Chondrocyte (in vitro differentiated cells): Measurements from ENCODE around the gene KLHL13. TPM values are rescaled to one million over a fixed set of nuclear protein-coding genes. Genes with fewer than 3 reads are reported as not detected.

ENCODE experiments used
- DNase-seq: peaks from one replicate; pipeline ENCODE4 v3.0.0; 2021; ENCODE audit warnings: mixed read lengths, low spot score
- H3K27ac Mint-ChIP-seq: one replicate; pipeline ENCODE4 v1.8.0; 2021; ENCODE audit warnings: mild to moderate bottlenecking, moderate library complexity, mixed read lengths; ENCODE audit not compliant: unreplicated experiment
- H3K27me3 Mint-ChIP-seq: 2 replicates; pipeline ENCODE4 v1.8.0; 2021; ENCODE audit warnings: low read depth, mixed read lengths
- H3K36me3 Mint-ChIP-seq: 2 replicates; pipeline ENCODE4 v1.8.0; 2021; ENCODE audit warnings: low read depth, mixed read lengths
- H3K4me1 Mint-ChIP-seq: 2 replicates; pipeline ENCODE4 v1.8.0; 2021; ENCODE audit warnings: low read depth, mild to moderate bottlenecking, mixed read lengths
- H3K4me3 Mint-ChIP-seq: one replicate; pipeline ENCODE4 v1.8.0; 2021; ENCODE audit warnings: mild to moderate bottlenecking, moderate library complexity, mixed read lengths; ENCODE audit not compliant: unreplicated experiment
- H3K9me3 Mint-ChIP-seq: 2 replicates; pipeline ENCODE4 v1.8.0; 2021; ENCODE audit warnings: low read depth, mixed read lengths
- total RNA-seq: library from RNA; stranded (reverse); gene quantifications from 3 replicates; pipeline ENCODE4 v1.2.1, GENCODE V29; 2021
- TF ChIP-seq, protein P1 (sequence below): fragments of 200-600 bp; sonication (generic); IDR thresholded peaks from 2 replicates; pipeline ENCODE4 v1.5.0; 2021; ENCODE audit warnings: antibody characterized with exemption, mild to moderate bottlenecking, moderate library complexity

Gene KLHL13
- total RNA-seq, 1 donor from 2014 or later: 0.45 TPM

- H3K4me3 Mint-ChIP-seq: no peak overlapping the region
- TF ChIP-seq, protein P1, sequence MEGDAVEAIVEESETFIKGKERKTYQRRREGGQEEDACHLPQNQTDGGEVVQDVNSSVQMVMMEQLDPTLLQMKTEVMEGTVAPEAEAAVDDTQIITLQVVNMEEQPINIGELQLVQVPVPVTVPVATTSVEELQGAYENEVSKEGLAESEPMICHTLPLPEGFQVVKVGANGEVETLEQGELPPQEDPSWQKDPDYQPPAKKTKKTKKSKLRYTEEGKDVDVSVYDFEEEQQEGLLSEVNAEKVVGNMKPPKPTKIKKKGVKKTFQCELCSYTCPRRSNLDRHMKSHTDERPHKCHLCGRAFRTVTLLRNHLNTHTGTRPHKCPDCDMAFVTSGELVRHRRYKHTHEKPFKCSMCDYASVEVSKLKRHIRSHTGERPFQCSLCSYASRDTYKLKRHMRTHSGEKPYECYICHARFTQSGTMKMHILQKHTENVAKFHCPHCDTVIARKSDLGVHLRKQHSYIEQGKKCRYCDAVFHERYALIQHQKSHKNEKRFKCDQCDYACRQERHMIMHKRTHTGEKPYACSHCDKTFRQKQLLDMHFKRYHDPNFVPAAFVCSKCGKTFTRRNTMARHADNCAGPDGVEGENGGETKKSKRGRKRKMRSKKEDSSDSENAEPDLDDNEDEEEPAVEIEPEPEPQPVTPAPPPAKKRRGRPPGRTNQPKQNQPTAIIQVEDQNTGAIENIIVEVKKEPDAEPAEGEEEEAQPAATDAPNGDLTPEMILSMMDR: no peak
- no peaks in the 10 kb centered on the region for H3K27me3 Mint-ChIP-seq
- no peak for DNase-seq
- peaks cover 6% of the 10 kb centered on the region for H3K4me1 Mint-ChIP-seq
- H3K9me3 Mint-ChIP-seq: no peaks in the 10 kb centered on the region
- no peak overlapping the region for H3K27ac Mint-ChIP-seq
- H3K36me3 Mint-ChIP-seq: no peaks in the 10 kb centered on the region
Measured at GRCh38 chrX:118114971-118115370, 1.6 kb downstream of the KLHL13 start.

GRCh38 chrX:118109065-118109464, 7.5 kb downstream of the KLHL13 start:
- no peak for DNase-seq
- Mint-ChIP-seq H3K9me3 (no peaks in the 10 kb centered on the region), H3K4me1 (no peaks in the 10 kb centered on the region), H3K27me3 (no peaks in the 10 kb centered on the region), H3K4me3 (no peak overlapping the region), H3K27ac (no peak overlapping the region), H3K36me3 (no peaks in the 10 kb centered on the region)
- TF ChIP-seq, protein P1: no peak

DNA sequence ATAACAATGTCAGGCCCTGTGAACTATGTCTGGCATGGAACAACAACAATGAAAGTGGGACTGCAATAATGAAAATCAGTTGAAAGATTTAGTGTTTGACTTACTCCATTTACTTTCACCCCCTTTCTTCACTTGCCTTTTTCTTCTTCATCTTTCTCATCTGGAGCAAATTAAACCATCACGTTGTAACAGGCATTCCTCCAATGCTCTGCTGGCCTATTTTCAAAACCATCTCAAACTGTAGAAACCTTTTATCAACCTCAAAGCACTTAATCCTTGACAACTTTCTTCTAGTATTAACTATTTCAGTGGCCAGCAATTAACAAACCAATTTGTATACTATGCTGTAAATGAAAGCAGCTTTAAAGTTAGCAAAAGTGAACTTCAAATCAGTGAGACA, 8.3 kb downstream of the KLHL13 start:
- no peak for DNase-seq
- Mint-ChIP-seq H3K4me3 (no peak overlapping the region), H3K36me3 (no peaks in the 10 kb centered on the region), H3K4me1 (no peaks in the 10 kb centered on the region), H3K9me3 (no peaks in the 10 kb centered on the region), H3K27ac (no peak overlapping the region), H3K27me3 (no peaks in the 10 kb centered on the region)
- TF ChIP-seq, protein P1: no peak

DNA sequence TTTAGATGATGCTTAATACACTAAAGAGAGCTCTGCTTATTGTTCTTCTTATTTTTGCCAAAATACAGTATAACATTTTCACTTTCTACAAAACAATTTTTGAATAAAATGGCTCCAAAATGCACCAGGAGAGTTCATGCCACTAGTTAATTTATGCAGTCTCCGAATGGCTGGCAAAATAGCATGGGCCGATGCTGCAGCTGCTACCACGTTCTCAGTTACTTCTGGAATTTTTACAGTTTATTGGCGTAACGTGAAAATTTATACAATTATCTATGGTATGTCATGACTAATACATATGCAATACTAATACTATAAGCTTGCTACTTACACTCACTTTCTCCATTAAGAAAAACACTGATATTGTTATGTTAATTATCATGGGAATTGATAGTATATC, 16.5 kb downstream of the KLHL13 start:
- Mint-ChIP-seq H3K27me3 (peaks cover 2% of the 10 kb centered on the region), H3K36me3 (no peaks in the 10 kb centered on the region)

GRCh38 chrX:118088084-118088483, 28.5 kb downstream of the KLHL13 start:
- no peaks in the 10 kb centered on the region for H3K4me1 Mint-ChIP-seq
- no peak for DNase-seq
- no peaks in the 10 kb centered on the region for H3K36me3 Mint-ChIP-seq
- H3K27ac Mint-ChIP-seq: no peak overlapping the region
- TF ChIP-seq, protein P1: no peak
- H3K27me3 Mint-ChIP-seq: no peaks in the 10 kb centered on the region
- H3K9me3 Mint-ChIP-seq: peaks cover 8% of the 10 kb centered on the region
- no peak overlapping the region for H3K4me3 Mint-ChIP-seq

More for the DNA sequence above, 16.5 kb downstream of the KLHL13 start:
- no peaks in the 10 kb centered on the region for H3K4me1 Mint-ChIP-seq
- no peak for DNase-seq
- H3K4me3 Mint-ChIP-seq: no peak overlapping the region
- TF ChIP-seq, protein P1: no peak
- peaks cover 7% of the 10 kb centered on the region for H3K9me3 Mint-ChIP-seq
- no peak overlapping the region for H3K27ac Mint-ChIP-seq
